Pulmonary artery endothelial cell (primary cell): Measurements from ENCODE around the gene DONSON. TPM values are rescaled to one million over a fixed set of nuclear protein-coding genes. Genes with fewer than 3 reads are reported as not detected.
"Not testable (repeated sequence)": the region's sequence is repeated elsewhere in the genome, so short reads cannot be mapped to it uniquely, and the experiment has no call there.

Experiments
- DNase-seq: peaks from one replicate; pipeline ENCODE4 v3.0.0-alpha.2; 2011; ENCODE audit warnings: low read depth, low spot score
- total RNA-seq: library from RNA; depleted of rRNA; stranded (reverse); fragments of >200 nt; gene quantifications from 2 replicates; pipeline ENCODE4 v1.2.3, GENCODE V29; 2014

Gene DONSON, protein sequence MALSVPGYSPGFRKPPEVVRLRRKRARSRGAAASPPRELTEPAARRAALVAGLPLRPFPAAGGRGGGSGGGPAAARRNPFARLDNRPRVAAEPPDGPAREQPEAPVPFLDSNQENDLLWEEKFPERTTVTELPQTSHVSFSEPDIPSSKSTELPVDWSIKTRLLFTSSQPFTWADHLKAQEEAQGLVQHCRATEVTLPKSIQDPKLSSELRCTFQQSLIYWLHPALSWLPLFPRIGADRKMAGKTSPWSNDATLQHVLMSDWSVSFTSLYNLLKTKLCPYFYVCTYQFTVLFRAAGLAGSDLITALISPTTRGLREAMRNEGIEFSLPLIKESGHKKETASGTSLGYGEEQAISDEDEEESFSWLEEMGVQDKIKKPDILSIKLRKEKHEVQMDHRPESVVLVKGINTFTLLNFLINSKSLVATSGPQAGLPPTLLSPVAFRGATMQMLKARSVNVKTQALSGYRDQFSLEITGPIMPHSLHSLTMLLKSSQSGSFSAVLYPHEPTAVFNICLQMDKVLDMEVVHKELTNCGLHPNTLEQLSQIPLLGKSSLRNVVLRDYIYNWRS
- total RNA-seq: 16.1 and 27.2 TPM in 2 replicates

DNA sequence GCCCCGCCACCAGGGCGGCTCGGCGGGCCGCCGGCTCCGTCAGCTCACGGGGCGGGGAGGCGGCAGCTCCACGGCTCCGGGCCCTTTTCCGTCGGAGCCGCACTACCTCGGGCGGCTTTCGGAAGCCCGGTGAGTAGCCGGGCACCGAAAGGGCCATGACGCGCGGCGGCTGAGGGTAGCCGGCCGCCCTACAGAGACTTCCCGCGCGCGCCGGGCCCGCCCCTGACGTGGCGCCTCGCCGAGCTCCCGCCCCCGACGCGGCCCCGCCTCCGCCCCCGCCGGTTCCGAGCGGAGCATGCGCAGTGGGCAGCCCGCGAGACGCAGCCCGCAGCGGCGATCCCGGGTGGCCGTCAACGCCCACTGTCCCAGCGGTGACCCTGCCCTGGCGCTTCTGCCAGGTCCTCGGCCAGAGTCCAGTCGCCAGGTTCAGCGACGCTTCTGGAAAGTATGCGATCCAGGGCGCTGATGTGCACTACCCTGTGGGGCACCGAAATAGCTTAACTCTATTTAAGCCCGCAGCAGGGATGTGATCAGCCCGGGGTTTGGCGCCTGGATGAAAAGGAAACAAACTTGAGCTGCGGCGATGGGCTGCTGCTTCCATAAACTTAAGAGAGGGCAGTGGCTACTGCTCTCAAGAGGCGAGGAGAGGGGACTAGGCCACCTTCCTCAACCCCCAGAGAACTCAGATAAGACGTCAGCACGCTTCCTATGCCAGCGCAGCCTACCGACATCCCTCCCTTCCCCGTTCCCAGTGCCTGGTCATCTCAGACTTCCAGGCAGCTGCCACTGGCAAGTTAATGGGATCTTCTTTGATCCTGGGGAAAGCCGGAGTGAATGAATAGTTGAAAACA lies at the start of gene DONSON:
DONSON (minus strand) TSS at position 200 of the 851 bp plus-strand sequence; CDS start at position 157, 43 bp downstream.
- DNase-seq: peak; percentile 53

DNA sequence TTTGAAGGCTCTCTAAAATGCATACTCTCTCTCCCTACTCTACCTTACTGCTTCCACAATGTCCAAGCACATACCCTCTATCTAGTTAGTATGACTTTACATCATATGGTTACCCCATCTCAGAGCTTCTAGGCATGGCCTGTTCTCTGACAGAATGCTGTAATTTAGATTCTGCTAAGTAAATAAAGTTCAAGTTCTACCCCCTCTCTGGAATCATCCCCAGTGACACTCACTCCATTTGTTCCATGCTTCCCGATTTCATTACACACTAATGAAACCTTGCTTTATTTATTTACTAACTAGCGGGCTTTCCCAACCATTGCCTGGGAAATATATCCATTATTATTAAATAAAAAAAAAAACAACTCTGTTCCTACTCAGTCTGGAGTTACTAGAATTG lies 45.8 kb upstream of the DONSON start:
- no peak for DNase-seq

DNA sequence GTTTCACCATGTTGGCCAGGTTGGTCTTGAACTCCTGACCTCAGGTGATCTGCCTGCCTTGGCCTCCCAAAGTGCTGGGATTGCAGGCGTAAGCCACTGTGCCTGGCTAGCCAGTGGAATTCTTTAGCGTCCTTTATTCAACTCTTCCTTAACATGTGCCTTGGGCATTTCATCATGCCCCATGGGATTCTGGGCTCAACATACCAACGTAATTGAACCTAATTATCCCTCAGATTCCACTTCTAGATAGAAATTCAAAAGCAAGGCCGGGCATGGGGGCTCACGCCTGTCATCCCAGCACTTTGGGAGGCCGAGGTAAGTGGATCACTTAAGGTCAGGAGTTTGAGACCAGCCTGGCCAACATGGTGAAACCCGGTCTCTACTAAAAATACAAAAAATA lies 37.7 kb upstream of the DONSON start:
- not testable (repeated sequence) for DNase-seq

DNA sequence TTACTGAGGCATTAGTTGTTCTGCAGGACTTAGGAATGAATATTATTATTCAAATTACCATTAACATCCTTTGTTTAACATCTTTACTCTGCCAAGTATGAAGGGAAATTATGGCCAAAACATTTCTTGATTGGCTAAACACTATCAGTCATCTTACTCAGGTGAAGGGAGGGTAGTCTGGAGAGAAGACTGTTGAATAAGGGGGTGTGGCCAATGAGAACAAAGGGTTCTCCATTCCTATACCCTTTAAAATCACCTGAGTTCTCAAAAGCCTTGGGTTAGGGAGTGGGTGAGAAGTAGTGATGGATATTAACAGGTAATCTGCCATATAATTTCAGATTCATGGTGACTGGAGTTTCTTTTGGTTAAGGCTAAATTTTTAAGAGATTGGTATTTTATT lies 33.8 kb upstream of the DONSON start:
- DNase-seq: no peak

DNA sequence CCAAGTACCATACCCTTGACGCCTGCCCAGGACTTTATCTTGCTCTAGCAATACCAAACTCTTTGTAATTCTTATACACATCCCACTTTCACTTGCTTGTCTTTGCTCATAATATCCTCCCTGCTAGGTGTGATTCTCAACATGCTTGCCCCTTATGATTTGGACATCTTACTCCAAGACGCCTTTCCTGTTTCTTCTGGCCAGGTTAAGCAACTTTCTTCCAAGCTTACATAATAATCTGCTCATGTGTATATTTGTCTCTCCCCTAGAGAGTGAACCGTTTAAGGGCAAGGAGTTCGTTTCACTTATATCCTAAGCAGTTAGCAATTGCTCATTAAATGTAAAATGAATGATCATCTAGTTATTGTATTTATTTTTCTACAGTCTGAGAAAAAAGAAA lies 31.2 kb upstream of the DONSON start:
- no peak for DNase-seq

DNA sequence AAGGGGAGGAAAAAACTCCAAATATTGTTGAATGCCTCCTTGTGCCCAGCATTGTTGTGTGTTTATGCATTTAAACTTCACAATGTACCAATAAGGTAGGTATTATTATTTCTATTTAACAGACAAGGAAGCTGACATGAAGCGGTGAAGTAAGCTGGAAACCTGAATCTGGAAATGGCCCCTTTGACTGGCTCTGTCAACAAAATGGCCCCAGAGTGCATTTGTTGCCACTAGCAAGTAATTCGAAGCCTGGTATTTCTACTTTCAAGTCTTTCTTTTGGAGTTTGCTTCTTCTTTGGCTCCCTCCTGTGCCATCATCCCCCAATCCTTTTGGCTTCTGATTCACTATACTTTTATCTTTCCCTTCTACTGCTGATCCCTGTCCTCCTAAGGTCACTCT lies 29.9 kb upstream of the DONSON start:
- no peak for DNase-seq

DNA sequence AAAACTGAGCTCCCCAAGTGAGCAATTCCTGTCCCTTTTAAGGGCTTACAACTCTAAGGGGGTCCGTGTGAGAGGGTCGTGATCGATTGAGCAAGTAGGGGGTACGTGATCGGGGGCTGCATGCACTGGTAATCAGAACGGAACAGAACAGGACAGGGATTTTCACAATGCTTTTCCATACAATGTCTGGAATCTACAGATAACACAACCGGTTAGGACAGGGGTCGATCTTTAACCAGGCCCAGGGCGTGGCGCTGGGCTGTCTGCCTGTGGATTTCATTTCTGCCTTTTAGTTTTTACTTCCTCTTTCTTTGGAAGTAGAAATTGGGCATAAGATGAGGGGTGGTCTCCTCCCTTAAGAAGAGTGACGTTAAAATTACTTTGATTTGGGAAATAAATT lies 29.1 kb upstream of the DONSON start:
- not testable (repeated sequence) for DNase-seq

DNA sequence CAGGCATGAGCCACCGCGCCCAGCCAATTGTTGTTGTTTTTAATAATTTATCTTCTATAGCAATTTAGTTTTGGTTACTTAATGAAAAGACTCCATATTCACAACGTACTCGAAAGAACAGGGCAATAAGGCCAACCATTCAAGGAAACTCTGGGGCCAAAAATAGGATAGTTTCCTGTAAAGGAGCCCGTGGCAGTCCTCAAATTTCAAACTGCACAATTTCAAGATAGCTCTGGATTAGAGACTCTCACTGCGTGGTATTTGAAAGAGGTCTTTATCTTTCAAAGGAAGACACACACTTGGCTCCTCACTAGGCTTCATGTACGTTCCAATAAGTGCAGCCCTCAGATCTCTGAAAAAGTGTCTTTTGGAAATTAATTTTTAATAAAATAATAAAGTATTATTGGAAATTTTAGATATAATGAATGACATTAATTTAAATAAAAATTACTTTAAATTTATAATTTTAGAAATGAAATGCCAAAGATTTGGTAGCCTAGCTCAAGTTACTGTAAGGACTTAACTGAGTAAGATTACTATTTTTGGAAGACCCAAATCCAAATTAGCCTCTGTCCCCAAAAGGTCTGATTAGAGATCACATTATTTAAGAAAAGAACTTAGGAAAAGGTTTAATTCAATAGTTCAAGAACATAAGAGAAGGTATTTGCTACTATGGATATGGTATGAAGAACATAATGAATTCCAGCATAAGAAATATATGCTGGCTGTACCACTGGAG lies 22.7 kb upstream of the DONSON start:
- no peak for DNase-seq

DNA sequence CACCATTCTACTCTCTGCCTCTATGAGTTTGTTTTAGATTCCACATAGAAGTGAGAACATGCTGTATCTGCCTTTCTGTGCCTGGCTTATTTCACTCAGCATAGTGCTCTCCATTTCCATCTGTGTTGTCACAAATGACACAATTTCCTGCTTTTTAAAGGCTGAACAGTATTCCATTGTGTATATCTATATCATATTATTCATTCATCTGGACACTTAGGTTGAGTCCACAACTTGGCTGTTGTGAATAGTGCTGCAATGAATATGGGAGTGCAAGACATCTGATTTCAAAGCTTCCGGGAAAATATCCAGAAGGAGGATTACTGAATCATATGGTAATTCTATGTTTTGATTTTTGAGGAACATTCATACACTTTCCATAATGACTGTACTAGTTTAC lies 20.1 kb upstream of the DONSON start:
- DNase-seq: peak; percentile 33

DNA sequence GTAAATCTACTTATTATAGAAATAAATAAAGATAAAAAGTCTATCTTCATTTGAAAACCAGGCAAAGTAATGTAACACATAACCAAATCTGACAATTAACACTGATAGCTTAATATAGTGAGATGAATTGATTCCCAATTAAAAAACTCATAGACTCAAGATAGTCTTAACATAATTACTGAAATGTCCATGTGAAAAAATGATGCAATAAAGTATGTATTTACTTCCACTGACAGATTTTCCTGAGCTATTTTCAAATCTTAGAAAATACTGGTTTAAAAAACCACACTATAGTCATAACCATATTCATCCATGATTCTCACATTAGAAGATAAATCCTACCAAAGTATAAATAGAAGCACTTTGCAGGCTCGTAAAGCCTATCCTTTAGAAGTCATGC lies 9.6 kb upstream of the DONSON start:
- DNase-seq: no peak

DNA sequence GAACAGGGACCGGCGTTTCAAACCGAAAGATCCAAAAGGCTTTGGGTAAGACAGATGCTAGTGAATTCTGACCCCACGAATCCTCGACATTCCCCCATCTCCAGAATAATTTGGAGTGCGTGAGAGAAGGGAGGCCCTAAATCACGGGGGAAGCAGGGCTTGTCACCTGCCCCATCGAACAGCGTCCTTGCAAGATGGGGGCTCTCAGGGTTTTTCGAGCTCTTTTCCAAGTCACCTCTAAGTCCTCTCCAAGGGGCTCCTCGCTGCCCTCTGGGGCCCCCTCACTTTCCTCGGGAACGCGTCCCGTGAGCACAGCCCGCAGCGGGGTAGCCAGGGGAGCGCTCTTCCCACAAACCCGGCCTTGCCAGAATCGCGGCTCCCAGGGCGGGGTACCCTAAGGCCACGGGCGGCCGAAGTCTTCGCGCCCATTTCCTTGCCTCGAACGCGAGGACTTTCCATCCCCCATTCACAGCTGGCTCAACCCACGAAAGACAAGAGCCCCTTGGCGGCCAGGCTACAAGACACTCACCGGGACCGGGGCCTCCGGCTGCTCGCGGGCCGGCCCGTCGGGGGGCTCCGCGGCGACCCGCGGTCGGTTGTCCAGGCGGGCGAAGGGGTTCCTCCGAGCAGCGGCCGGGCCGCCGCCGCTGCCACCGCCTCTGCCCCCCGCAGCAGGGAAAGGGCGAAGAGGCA lies 546 bp downstream of the DONSON start:
- DNase-seq: no peak

DNA sequence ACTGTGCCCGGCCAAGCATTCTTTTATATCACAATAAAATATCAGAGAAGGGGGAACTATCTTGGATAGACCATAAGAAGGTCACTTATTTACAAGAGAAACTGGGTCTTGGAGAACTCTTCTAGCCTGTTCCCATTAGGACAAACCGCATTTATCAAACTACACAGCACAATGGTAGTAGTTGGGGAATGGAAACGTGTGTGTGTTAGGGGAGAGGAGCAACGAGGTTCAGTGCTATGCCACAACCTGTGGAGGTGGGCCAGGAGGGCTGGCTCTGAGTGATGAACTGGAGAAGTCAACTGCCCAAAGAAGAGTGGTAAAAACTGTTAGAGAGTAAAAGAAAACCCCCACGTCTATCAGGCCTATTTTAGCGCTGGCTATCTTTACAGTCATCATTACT lies 1.6 kb downstream of the DONSON start:
- DNase-seq: no peak

DNA sequence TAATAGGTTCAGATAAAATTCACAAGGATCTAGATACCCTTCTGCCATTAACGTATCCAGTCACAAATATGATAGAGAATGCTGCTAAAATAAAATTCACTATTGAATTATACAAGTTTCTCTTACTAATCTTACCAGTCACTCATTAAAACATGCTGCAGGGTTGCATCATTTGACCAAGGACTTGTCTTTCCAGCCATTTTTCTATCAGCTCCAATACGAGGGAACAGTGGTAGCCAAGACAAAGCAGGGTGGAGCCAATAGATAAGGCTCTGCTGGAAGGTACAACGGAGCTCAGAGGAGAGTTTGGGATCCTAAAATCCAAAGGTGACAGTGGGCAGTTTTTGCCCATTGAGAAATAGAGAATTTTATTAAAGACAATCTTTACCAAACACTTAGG lies 4.0 kb downstream of the DONSON start:
- no peak for DNase-seq

DNA sequence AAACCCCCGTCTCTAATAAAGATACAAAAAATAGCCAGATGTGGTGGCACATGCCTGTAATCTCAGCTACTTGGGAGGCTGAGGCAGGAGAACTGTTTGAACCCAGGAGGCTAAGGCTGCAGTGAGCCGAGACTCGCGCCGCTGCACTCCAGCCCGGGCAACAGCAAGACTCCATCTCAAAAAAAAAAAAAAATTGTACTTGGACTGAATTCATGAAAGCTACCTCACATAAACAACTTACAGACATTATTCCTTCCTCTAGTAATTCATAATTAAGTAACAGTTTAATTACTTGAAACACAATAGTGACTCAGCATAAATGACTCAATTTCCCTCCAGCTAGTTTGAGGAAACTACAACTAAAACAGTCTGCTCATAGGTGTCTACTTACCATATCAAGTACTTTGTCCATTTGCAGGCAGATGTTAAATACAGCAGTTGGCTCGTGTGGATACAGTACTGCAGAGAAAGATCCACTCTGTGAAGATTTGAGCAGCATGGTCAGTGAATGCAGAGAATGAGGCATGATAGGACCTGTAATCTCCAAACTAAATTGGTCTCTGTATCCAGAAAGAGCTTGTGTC lies 9.4 kb downstream of the DONSON start:
- no peak for DNase-seq

DNA sequence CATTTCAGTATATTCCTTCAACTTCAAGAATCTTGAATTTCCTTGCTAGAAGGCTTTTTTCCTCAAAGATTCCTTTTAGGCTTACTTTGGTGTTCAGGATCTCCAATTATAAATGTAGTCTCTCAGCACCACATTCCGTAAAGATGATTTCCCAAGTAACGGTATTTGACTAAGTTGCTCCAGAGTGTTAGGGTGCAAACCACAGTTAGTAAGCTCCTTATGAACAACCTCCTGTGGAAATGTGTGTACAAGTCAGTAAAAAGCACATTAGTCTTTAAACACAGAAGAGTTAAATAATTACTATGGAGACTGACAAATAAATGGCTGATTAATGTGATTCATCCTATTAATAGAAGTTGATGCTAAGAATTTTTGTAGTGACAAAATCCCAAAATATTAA lies 10.3 kb downstream of the DONSON start:
- DNase-seq: no peak

DNA sequence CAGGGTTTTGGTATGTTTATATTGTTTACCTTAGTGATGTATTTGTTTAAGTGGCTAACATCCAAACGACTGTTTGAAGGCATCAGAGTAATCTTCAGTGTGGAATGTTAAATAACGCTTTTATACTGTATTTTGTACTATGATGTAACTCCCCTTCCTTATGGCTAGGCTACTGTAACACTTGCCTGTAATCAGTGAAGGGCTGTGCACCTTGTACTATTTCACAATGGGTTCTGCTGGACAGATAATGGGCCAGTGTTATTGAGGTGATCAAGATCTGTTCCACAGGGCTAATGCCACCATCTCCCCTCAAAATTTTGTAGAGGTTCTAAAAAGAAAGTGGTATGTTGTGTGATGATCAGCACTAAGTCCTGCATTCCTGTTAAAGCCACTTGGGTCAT lies 11.7 kb downstream of the DONSON start:
- not testable (repeated sequence) for DNase-seq

DNA sequence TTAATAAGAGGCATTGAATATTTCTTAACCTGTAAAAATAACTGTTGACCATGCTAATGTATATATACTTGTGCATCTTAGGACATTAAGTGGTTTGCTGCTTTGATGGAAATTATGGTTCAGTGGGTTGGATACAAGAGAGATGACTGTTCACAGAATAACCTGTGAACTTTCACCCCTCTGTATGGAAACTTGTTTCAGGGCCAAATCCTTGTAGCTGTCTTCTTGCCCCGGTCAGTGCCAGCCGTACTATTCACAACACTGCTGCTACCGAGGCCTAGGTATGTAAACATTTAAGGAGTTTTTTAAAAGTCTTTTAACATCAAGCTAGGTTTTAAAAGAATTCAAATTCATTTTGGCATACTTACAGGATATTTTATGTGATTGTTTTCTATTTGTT lies 16.1 kb downstream of the DONSON start:
- DNase-seq: no peak

DNA sequence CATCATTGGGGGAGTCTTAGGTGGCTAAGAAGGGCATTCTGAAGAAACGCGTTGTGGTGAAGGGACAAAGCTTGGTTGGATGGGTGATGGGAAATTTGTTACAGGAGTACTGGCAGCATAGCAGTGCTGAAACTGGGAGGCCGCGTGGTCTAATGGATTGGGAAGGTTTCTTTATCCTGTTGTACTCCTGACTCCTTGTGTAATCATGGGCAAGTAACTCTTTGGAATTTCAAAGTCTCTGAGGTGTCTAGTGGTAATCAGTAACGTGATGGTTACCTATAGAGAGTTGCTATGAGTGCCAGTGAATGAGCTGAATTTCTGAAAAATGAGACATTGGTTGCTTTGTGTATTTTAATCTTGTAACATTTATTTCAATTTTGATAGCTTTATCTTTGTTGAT lies 18.5 kb downstream of the DONSON start:
- no peak for DNase-seq

DNA sequence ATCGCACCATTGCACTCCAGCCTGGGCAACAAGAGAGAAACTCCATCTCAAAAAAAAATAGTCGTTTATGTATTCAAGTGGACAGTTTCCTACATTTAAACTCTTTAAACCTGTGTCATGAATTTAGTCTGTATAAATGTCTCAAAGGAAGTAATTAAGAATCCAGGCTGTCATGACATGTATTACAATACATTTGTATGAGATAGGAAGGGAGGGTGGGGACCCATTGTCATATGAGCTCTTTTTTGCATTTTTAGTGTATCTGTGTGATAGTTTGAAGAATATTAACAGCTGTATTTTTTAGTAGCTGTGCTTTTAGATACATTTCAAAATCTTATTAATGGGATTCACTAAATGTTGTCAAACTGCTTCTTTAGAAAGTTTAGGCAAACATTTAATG lies 20.0 kb downstream of the DONSON start:
- no peak for DNase-seq

DNA sequence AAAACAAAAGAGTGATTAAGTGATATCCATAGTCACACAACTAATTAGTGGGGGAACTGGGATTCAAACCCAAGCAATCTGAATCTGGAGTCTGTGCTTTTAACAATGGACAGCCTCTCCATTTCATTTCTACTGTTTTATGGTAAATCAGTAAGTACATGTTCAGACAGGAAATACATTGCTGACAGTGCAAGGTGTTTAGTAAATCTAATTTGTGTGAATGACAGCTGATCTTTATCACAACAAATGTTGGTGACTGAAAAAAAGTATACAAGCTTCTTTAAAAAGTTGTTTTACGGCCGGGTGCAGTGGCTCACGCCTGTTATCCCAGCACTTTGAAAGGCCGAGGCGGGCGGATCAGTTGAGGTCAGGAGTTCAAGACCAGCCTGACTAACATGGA lies 20.6 kb downstream of the DONSON start:
- no peak for DNase-seq

DNA sequence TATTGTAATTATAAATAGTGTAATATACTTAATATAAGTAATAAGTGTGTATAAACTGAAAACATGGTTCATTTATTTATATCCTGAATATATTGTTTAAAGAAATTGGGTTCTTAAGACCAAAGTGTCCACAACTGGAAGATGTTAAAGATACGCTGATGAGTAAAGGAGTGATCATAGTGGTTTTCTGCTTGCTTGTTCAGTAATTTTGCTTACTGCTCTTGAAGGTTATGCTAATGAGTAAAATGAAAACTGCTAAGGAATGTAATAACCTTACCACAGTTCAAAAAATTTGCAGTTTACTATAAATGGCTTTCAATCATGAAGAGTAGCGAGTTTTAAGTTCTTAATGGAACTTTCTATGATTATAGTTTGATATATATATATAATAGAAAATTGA lies 22.0 kb downstream of the DONSON start:
- no peak for DNase-seq
